A549 treated with AZD9567 at 1 μM for 4 hours (cell line): Measurements from ENCODE around the gene CT47B1. TPM values are rescaled to one million over a fixed set of nuclear protein-coding genes. Genes with fewer than 3 reads are reported as not detected.

Source experiments
- total RNA-seq: library from RNA; stranded (reverse); fragments of 200-300 nt; extraction: Qiagen RNA extraction; gene quantifications from 5 replicates; pipeline ENCODE4 v1.2.3, GENCODE V29; 2022; ENCODE audit not compliant: insufficient read depth

CT47B1 gene
- not detected in 5 replicates for total RNA-seq

DNA sequence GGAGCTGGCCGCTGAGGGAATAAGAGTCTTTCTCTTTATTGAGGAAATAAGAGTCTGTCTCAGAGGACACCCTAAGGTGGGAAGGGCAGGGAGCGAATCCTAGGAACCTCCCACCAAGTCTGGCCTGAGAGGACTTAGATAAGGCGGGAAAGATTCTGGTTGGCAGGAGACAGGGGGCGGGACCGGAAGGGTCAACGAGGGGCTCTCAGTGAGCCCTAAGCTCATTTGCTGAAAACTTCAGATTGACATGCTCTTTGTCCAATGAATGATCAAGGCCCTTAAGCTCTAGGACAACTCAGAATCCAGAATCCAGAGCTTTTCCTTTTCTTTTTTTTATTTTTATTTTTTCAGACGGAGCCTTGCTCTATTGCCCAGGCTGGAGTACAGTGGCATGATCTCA, at the start of gene CT47B1:
TSS of gene CT47B1 (minus strand) at position 101 of the 400 bp plus-strand sequence. CDS start 196 bp downstream, outside the sequence.

Other genes starting within 250 kb of the CT47B1 start
- 29.2 to 35.9 TPM (median 31.9 TPM) in 5 replicates for gene C1GALT1C1, start 245.8 kb downstream of the CT47B1 start, total RNA-seq
- gene CT47A11, start 61.3 kb upstream of the CT47B1 start, total RNA-seq = not detected in 5 replicates
- gene CT47A10, start 66.2 kb upstream of the CT47B1 start, total RNA-seq = not detected in 5 replicates
- gene CT47A9, start 71.0 kb upstream of the CT47B1 start, total RNA-seq = not detected in 5 replicates
- not detected in 5 replicates for gene CT47A8, start 75.9 kb upstream of the CT47B1 start, total RNA-seq
- not detected in 5 replicates for gene CT47A7, start 80.7 kb upstream of the CT47B1 start, total RNA-seq
- not detected in 5 replicates for gene CT47A6, start 85.6 kb upstream of the CT47B1 start, total RNA-seq
- gene CT47A5, start 90.5 kb upstream of the CT47B1 start, total RNA-seq = not detected in 5 replicates
- not detected in 5 replicates for gene CT47A4, start 95.3 kb upstream of the CT47B1 start, total RNA-seq
- gene CT47A3, start 100.2 kb upstream of the CT47B1 start, total RNA-seq = not detected in 5 replicates
- gene CT47A2, start 105.1 kb upstream of the CT47B1 start, total RNA-seq = not detected in 5 replicates
- not detected in 5 replicates for gene CT47A1, start 109.9 kb upstream of the CT47B1 start, total RNA-seq
- gene GLUD2, start 171.7 kb upstream of the CT47B1 start, total RNA-seq = 0.86 to 2.4 TPM (median 2.0 TPM) in 5 replicates